Neuronal stem cell (in vitro differentiated cells): Measurements from ENCODE around the gene ALG9.

Source experiments
- DNase-seq: peaks from one replicate; pipeline ENCODE4 v3.0.0-alpha.2; 2013; ENCODE audit warnings: low spot score
- H2AFZ ChIP-seq: one replicate; pipeline ENCODE4 v1.6.1; 2013; ENCODE audit warnings: mild to moderate bottlenecking, low read length, inconsistent platforms
- H2AK5ac ChIP-seq: 2 replicates; pipeline ENCODE4 v1.6.1; 2013; ENCODE audit warnings: low read depth, mild to moderate bottlenecking, inconsistent platforms, low read length, moderate library complexity, mixed read lengths
- H2BK120ac ChIP-seq: 2 replicates; pipeline ENCODE4 v1.6.1; 2013; ENCODE audit warnings: low read depth, mild to moderate bottlenecking, inconsistent platforms, low read length, moderate library complexity, mixed read lengths
- H2BK12ac ChIP-seq: one replicate; pipeline ENCODE4 v1.6.1; 2013; ENCODE audit warnings: low read length, inconsistent platforms
- H2BK15ac ChIP-seq: 2 replicates; pipeline ENCODE4 v1.6.1; 2013; ENCODE audit warnings: mild to moderate bottlenecking, low read length, inconsistent platforms, mixed read lengths
- H2BK5ac ChIP-seq: one replicate; pipeline ENCODE4 v1.6.1; 2013; ENCODE audit warnings: inconsistent platforms, mild to moderate bottlenecking, low read length, moderate library complexity
- H3K14ac ChIP-seq: one replicate; pipeline ENCODE4 v1.6.1; 2013; ENCODE audit warnings: low read length, inconsistent platforms
- H3K18ac ChIP-seq: 2 replicates; pipeline ENCODE4 v1.6.1; 2013; ENCODE audit warnings: low read length, inconsistent platforms
- H3K23ac ChIP-seq: 2 replicates; pipeline ENCODE4 v1.6.1; 2013; ENCODE audit warnings: low read depth, mild to moderate bottlenecking, mixed read lengths, low read length, inconsistent platforms; ENCODE audit not compliant: poor library complexity
- H3K27ac ChIP-seq: replicated peaks from 3 replicates; pipeline ENCODE4 v1.5.1; 2013; ENCODE audit warnings: low read length, inconsistent platforms
- H3K27me3 ChIP-seq, 3 experiments: 2 replicates each; pipeline ENCODE4 v1.6.1; 2013; ENCODE audit warnings: low read length in 3 of 3, mild to moderate bottlenecking in 2 of 3, inconsistent platforms in 1 of 3, low read depth in 1 of 3, mixed read lengths in 1 of 3, moderate library complexity in 1 of 3; ENCODE audit not compliant: control insufficient read depth in 3 of 3, insufficient read depth in 3 of 3
- H3K36me3 ChIP-seq, 2 donors: replicated peaks in 1 of 2; 2 replicates each; pipeline ENCODE4 v1.6.1; 2013; ENCODE audit warnings: low read length in 2 of 2; ENCODE audit not compliant: control insufficient read depth in 2 of 2, insufficient read depth in 2 of 2
- H3K4ac ChIP-seq: 2 replicates; pipeline ENCODE4 v1.6.1; 2013; ENCODE audit warnings: inconsistent platforms, mild to moderate bottlenecking, low read length, moderate library complexity
- H3K4me1 ChIP-seq, 2 donors: 1 replicate in 1 of 2; 2 replicates in 1 of 2; pipeline ENCODE4 v1.6.1; 2013; ENCODE audit warnings: low read length in 2 of 2, low read depth in 1 of 2; ENCODE audit not compliant: control insufficient read depth in 2 of 2, insufficient read depth in 1 of 2
- H3K4me2 ChIP-seq: one replicate; pipeline ENCODE4 v1.6.1; 2013; ENCODE audit warnings: mild to moderate bottlenecking, low read length, inconsistent platforms; ENCODE audit not compliant: insufficient read depth, poor library complexity, severe bottlenecking
- H3K4me3 ChIP-seq, 2 donors: 2 replicates each; pipeline ENCODE4 v1.5.1; 2013; ENCODE audit warnings: low read length in 2 of 2, mild to moderate bottlenecking in 2 of 2, inconsistent platforms in 1 of 2, moderate library complexity in 1 of 2
- H3K79me1 ChIP-seq: one replicate; pipeline ENCODE4 v1.6.1; 2013; ENCODE audit warnings: low read depth, mild to moderate bottlenecking, inconsistent platforms, low read length, moderate library complexity
- H3K9ac ChIP-seq: one replicate; pipeline ENCODE4 v1.6.1; 2013; ENCODE audit warnings: mild to moderate bottlenecking, low read depth, low read length, inconsistent platforms; ENCODE audit not compliant: poor library complexity
- H3K9me3 ChIP-seq, 2 donors: replicated peaks in 1 of 2; 2 replicates each; pipeline versions ENCODE3 to v1.6.1; 2013; ENCODE audit warnings: low read length in 2 of 2, mild to moderate bottlenecking in 2 of 2, inconsistent platforms in 1 of 2, low read depth in 1 of 2, mixed read lengths in 1 of 2, moderate library complexity in 1 of 2; ENCODE audit not compliant: control insufficient read depth in 2 of 2, insufficient read depth in 1 of 2
- H4K8ac ChIP-seq: one replicate; pipeline ENCODE4 v1.6.1; 2013; ENCODE audit warnings: low read depth, mild to moderate bottlenecking, inconsistent platforms, low read length, moderate library complexity
- H4K91ac ChIP-seq: one replicate; pipeline ENCODE4 v1.6.1; 2013; ENCODE audit warnings: low read length, low read depth, mild to moderate bottlenecking, inconsistent platforms; ENCODE audit not compliant: poor library complexity
- WGBS, 2 donors: extraction: QIAGEN DNeasy Blood & Tissue Kit; methylation state at CpG; one replicate each; pipeline ENCODE4 v1.1.7; 2013; ENCODE audit warnings: missing lambda C conversion rate in 2 of 2, mixed read lengths in 1 of 2; ENCODE audit not compliant: insufficient read length in 2 of 2, insufficient replicate concordance in 1 of 2; ENCODE audit errors: extremely low coverage in 2 of 2; 5-methylcytosine and 5-hydroxymethylcytosine counted together

ALG9 gene

GRCh38 chr11:111765320-111765983 lies 105.9 kb downstream of the ALG9 start:
- Histone ChIP-seq H2AFZ (peak overlapping the region; percentile 86), H2BK120ac (no peak overlapping the region), H2BK12ac (no peak overlapping the region), H3K27me3 (peaks cover 0 to 3% (median 0%) of the 10 kb centered on the region in 3 experiments), H2AK5ac (peak overlapping the region; percentile 6), H3K4ac (no peak overlapping the region), H3K9me3 (no peaks in the 10 kb centered on the region), H3K4me2 (peak overlapping the region; percentile 65), H3K4me1 (peaks cover 12 to 17% of the 10 kb centered on the region in 2 donors), H4K8ac (no peak overlapping the region), H3K18ac (peak overlapping the region; percentile 95), H3K23ac (peak overlapping the region; percentile 86), H3K27ac (no peak overlapping the region), H2BK5ac (no peak overlapping the region), H3K4me3 (peak overlapping the region; percentile 78 to 94), H3K79me1 (no peaks in the 10 kb centered on the region), H3K36me3 (peaks cover 12 to 39% of the 10 kb centered on the region in 2 donors), H4K91ac (no peak overlapping the region), H3K9ac (peak overlapping the region; percentile 94), H2BK15ac (no peak overlapping the region), H3K14ac (peak overlapping the region; percentile 1)
- no peak for DNase-seq
- no CpG with 5 or more reads among the region's 28 CpGs for WGBS, 2 donors

- Histone ChIP-seq H2BK5ac (no peak overlapping the region), H3K27ac (no peak overlapping the region), H3K18ac (no peak overlapping the region), H2BK12ac (no peak overlapping the region), H3K4ac (no peak overlapping the region), H3K4me1 (peaks cover 12 to 17% of the 10 kb centered on the region in 2 donors), H3K14ac (no peak overlapping the region), H3K9me3 (no peaks in the 10 kb centered on the region), H2BK15ac (no peak overlapping the region), H3K4me3 (peak overlapping the region in 1 of 2 donors; percentile 78), H2AFZ (no peak overlapping the region), H4K8ac (no peak overlapping the region), H4K91ac (no peak overlapping the region), H3K4me2 (no peak overlapping the region), H3K79me1 (no peaks in the 10 kb centered on the region), H3K23ac (no peak overlapping the region), H2AK5ac (no peak overlapping the region), H2BK120ac (no peak overlapping the region), H3K27me3 (peaks cover 0 to 3% (median 0%) of the 10 kb centered on the region in 3 experiments), H3K9ac (no peak overlapping the region), H3K36me3 (peaks cover 17 to 48% of the 10 kb centered on the region in 2 donors)
- no CpG with 5 or more reads among the region's 1 CpG for WGBS, 2 donors
- no peak for DNase-seq
These were observed 106.8 kb downstream of the ALG9 start for GRCh38 chr11:111764621-111765020.

GRCh38 chr11:111762981-111763643 lies 108.3 kb downstream of the ALG9 start:
- H3K79me1 ChIP-seq, result no peaks in the 10 kb centered on the region
- H2BK15ac ChIP-seq, result no peak overlapping the region
- no peak overlapping the region for H3K27ac ChIP-seq
- H3K4ac ChIP-seq, result no peak overlapping the region
- H2BK120ac ChIP-seq, result no peak overlapping the region
- H2BK12ac ChIP-seq, result no peak overlapping the region
- no peak overlapping the region for H4K91ac ChIP-seq
- H2AK5ac ChIP-seq, result no peak overlapping the region
- H2BK5ac ChIP-seq, result no peak overlapping the region
- no peak overlapping the region for H3K9ac ChIP-seq
- H3K4me1 ChIP-seq, result peaks cover 12 to 17% of the 10 kb centered on the region in 2 donors
- H3K4me2 ChIP-seq, result no peak overlapping the region
- DNase-seq, result peak; percentile 55
- H3K9me3 ChIP-seq, result no peaks in the 10 kb centered on the region
- no peak overlapping the region for H3K23ac ChIP-seq
- H3K36me3 ChIP-seq, result peaks cover 19 to 63% of the 10 kb centered on the region in 2 donors
- no peak overlapping the region for H3K4me3 ChIP-seq
- H4K8ac ChIP-seq, result no peak overlapping the region
- H3K27me3 ChIP-seq, result peaks cover 0 to 3% (median 0%) of the 10 kb centered on the region in 3 experiments
- no peak overlapping the region for H2AFZ ChIP-seq
- WGBS, 2 donors, result no CpG with 5 or more reads among the region's 3 CpGs
- no peak overlapping the region for H3K18ac ChIP-seq
- no peak overlapping the region for H3K14ac ChIP-seq

- no CpG with 5 or more reads among the region's 5 CpGs for WGBS, 2 donors
- Histone ChIP-seq H4K91ac (no peak overlapping the region), H3K9ac (no peak overlapping the region), H3K27ac (no peak overlapping the region), H3K27me3 (peaks cover 0 to 3% (median 0%) of the 10 kb centered on the region in 3 experiments), H2BK12ac (no peak overlapping the region), H3K4me1 (peaks cover 12 to 17% of the 10 kb centered on the region in 2 donors), H3K4ac (no peak overlapping the region), H3K14ac (no peak overlapping the region), H3K4me3 (no peak overlapping the region), H4K8ac (no peak overlapping the region), H3K36me3 (peaks cover 21 to 69% of the 10 kb centered on the region in 2 donors), H3K4me2 (no peak overlapping the region), H2AK5ac (no peak overlapping the region), H3K9me3 (no peaks in the 10 kb centered on the region), H3K79me1 (no peaks in the 10 kb centered on the region), H2BK15ac (no peak overlapping the region), H3K23ac (no peak overlapping the region), H2BK120ac (no peak overlapping the region), H2AFZ (no peak overlapping the region), H3K18ac (no peak overlapping the region), H2BK5ac (no peak overlapping the region)
- DNase-seq, result no peak
These were observed 108.9 kb downstream of the ALG9 start for GRCh38 chr11:111762526-111762925.
